DMS53 treated with DMSO at 0.1 percent for 48 hours (cell line): ENCODE measurements around the gene CALM3.

Experiments used
- DNase-seq: peaks from one replicate; lab custom pipeline; 2025; ENCODE audit not compliant: unreplicated experiment; lab: John Stamatoyannopoulos, UW

The CALM3 gene

DNA sequence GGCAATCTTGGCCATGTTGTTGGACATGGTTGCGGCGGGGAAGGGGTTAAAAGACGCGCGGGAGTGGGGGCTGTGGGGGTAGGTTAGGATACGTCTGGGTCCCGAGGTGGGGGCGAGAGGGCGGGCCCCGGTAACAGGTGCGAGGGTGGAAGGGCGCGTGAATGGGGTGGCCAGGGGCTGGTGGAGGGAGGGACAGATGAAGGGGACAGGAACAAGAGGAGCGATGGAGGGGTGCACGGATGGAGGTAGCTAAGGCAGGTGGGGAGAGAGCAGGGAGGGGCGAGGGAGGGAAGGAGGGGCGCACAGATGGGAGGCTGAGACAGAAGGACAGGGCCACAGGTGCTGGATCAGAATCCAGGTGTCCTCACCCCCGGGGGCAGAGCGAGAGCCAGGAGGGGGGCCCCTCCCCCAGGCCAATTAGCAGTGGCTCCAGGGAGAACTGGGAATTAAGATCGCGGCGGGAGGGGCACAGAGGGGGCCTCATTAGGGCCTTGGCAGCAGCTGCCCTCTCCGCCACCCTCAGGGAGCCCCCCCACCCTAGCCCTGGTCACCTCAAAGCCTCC, 33.6 kb downstream of the CALM3 start:
- no peak for DNase-seq

DNA sequence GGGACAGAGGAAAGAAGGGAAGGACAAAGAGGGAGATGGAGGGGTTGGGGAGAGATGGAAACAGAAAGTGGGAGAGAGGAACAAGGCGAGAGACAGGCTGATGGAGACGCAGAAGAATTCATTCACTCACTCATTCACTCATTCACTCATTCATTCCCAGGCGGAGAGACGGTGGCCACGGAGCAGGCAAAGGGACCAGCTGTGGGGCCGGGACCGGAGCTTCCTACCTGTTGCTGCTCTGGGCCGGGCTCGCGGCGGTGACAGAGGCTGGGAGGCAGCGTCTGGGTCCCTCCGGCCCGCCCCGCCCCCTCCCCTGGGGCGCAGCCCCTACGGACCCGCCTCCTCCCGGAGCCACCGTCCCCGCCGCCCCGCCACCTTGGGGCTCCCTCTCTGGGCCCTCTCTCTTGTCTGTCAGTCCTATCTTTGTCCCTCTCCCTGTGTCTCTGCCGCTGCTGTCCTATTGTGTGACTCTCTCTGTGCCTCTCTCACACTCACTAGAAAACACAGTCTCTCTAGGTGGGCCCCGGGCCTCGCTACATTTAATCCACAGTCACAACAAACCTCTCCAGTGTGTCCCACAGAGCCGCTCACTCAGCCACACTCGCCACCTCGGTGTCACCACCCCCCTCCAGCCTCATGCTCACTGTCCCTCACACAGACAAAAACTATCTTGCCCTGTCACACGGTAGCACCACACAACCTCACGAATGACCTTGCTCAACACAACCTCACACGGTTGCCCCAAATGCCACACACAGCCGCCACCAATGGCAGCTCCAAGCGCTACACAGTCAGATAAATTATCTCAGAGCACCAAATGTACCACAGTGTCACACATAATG, 35.0 kb downstream of the CALM3 start, which contains the start of gene GNG8:
GNG8 (minus strand) TSS at position 283 of the 842 bp plus-strand sequence. CDS start 1,520 bp downstream, outside the sequence.
- DNase-seq: no peak

DNA sequence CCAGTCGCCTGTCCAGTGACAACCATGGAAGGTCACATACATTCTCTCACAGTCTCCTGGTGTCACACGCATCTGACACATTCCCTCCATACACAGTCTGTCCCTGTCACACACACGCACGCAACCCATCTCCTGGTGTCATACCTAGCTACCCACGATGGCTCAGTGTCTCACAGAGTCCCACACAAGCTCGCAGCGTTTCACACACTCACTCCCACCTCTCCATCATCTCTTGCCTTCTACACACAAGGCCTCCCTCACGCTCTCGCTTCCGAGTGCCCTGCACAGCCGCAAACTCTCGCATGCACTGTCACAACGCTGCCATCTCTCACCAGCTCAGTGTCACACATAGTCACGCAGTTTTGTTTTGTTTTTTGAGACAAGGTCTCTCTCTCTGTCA, 36.1 kb downstream of the CALM3 start:
- DNase-seq: no peak

DNA sequence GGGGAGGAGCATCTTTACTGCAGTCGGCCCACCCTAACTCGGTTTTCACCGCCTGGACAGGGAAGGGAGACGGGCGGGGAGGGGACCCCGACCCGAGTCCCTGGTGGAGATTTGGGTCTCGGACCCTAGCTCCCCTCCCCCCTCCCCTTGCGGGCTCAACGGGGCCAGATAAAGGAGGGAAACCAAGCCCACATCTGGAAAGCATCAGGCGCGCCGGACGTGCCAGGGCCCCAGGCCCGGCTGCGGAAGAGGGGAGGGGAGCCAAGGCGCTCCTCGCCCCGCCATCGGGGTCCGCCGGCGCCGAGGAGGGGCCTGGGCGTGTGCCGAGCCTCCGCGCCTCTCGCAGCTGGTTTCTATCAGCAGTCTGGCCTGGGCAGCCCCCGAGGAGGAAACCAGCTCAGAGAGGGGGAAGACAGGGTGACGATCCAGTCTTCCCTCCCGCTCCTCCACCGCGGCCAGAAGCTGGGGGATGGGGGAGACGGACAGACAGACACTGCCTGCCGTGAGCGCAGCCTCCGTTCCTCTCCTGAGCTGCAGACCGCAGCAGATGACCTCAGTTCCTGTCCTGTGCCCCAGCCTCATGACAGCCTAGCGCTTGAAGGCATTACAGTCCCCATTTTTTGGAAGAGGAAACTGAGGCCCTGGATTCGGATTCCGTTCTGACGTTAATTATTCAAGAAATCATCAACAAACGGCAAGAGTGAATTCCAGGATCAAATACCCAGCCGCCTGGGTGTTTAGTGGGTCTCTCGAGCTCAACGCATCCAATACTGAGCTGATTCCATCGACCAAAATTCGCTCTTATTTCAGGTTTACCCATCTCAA, 38.4 kb downstream of the CALM3 start:
- DNase-seq: no peak

DNA sequence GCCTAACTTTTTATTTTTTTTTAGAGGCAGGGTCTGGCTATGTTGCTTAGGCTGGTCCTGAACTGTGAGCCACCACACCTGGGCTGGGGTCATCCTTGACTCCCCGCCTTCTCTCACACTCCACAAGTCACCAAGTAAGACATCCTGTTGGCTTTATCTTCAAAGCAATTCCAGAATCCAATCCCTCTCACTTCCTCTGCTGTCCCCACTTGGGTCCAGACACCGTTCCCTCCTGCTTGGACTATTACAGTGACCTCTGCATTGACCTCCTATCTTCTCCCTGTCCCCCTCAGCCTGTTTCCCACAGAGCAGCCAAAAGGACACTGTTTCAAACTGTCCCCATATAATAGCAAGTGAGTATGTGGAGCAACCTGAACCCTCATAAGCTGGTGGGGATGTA, 39.5 kb downstream of the CALM3 start:
- no peak for DNase-seq

DNA sequence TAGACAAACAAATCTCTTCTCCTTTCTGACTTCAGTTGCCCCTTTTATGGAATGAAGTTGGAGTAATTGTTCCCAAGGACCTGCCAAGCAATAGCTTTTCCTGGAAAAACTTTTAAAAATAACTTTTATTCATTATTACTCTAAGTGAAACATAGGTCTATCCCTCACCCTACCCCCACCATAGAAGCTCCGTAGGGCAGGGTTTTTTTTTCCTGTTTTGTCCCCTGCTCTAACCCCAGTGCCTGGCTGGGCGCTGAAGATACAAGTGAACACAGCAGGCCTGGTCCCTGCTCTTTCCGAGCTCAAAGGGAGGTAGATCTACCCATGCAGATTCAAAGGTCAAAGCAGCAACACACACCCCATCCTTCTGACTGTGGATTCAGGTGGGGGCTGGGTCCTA, 43.6 kb downstream of the CALM3 start:
- DNase-seq: no peak

DNA sequence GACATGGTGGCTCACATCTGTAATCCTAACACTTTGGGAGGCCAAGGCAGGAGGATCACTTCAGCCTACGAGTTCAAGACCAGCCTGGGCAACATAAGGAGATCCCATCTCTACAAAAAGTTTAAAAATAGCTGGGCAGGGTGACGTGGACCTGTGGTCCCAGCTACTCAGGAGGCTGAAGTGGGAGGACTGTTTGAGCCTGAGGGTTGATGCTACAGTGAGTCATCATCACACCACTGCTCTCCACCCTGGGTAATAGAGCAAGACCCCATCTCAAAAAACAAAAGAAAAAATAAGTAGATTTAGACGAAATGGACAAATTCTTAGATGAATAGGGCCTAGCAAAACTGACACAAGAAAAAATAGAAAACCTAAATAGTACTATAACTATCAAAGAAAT, 45.3 kb downstream of the CALM3 start:
- DNase-seq: no peak

DNA sequence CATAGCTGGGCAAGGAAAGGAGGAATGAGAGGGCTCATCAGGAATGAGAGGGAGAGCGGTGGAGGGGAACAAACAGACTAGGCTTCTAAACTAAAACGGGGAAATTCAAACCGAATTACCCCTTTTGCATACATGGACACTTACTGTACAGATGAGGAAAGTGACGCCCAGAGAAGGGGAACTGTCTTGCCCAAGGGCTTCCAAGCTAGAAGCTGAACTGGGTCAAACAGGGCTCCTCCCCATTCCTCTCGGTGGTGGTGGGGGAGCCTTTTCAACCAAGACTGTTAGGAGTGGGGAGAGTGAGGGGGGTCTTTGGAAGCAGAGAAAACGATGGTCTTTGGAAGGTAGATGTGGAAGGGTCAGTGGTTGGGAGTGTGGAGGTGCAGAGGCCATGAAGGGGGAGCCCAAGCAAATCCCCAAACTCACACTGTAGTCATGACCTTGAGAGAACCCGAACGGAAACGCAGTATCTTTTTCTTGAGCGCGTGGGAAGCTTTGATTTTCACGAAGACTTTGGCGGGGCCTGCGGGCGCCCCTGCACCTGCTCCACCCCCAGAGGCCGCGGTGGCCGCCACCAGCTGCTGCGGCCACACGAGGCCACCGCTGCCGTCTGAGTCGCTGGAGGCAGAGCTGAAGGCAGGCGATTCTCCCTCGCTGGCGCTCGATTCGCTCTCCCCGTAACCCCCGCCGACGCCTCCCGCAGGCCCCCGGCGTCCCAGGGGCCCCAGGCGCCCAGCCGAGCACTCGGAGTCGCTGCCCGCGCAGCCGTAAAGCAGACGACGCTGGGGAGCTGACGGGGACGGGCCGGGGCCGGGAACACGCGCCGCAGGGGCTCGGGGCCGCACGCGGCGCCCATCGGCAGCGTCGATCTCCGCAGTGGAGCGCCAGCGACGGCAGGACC, 47.2 kb downstream of the CALM3 start:
- no peak for DNase-seq

DNA sequence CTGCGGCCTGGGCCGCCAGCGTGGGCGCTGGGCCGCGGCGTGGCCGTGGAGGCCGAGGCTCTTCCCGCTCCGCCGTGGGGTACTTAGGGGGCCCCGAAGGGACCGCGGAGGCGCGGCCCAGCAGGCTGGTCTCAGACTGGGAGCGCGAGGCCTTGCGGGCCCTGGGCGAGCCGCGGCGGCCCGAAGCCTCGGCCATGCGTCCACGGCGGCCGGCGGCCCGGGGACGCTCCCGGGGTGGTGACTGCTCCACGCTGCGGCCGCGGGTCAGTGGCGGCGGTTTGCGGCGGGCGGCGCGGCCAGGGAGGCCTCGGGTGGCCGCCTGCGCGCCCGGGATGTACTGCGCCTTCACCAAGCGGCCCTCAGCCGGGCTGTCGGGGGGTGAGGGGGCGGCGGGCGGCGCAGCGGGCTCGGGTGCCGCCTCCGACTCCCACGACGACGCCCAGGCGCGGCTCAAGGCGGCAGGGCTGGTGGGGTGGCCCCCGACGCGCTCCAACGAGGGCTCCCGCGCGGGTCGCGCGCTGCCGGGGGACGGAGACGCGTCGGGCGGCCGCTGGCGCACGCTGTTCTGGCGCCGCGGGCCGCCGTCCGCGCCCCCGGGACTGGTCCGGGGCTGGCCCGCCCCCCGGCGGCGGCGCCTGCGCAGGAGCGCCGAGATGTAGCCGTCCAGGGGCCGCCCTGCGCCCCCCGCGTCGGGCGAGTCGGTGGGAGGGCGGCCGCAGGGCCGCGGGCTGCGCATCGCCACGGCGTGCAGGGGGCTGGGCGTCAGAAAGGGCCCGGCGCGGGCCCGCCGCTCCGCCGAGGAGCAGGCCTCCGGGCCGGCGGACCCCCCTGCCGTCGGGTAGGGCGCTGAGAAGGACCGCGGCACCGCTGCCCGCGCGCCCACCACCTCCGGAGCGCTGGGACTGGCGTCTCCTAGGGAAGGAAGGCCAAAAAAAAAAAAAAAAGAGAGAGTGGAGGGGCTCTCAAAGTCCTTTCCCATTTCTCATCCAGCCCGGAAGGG, 48.1 kb downstream of the CALM3 start:
- DNase-seq: no peak

DNA sequence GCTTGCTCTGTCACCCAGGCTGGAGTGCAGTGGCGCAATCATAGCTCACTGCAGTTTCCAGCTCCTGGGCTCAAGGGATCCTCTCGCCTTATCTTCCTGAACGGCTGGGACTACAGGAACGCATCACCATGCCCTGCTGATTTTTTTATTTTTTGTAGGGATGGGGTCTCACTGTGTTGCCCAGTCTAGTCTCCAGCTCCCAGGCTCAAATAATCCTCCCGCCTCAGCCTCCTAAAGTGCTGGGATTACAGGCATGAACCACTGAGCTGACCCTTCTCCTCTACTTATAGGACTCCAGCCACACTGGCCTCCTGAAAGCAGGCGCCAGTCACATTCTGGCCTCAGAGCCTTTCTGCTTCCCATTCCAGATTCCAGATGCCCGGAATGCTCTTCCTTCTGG, 49.3 kb downstream of the CALM3 start:
- no peak for DNase-seq

DNA sequence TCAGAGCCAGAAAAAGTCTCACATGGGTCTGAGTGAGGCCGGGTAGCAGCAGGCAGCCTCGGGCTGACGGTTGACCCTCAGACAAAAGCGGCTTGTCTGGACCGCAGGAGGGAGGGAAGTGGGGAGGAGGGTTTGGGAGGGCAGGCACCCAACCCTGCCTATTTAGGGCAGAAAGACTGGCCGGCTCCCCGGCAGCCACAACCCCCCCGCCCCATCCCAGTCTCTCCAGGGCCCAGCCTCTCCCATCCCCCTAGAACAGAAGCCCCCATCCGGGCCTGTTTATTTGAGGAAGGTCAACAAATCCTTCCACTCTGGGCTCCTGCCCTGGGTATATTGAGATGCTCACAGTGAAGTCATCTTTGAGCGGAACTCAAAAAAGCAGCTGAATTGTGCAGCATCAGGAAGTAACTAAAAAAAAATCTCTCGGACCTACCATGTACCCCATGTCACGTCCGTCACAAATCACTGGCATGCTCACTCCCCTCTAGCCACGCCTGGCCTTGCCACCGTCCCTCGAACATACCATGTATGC, 53.6 kb downstream of the CALM3 start:
- no peak for DNase-seq

DNA sequence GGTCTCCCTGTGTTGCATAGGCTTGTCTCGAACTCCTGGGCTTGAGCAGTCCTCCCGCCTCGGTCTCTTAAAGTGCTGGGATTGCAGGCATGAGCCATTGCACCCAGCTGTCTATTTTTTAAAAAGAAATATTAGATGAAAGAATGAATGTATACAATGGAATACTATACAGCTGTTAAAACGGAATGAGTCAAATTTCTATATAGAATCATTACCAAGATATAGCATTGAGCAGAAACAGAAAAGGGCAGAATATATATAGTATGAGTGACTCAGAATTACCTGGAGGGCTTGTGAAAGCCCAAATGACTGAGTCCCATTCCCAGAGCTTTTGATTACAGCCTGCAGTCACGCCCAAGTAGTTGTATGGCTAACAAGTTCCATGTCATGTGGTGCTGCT, 55.4 kb downstream of the CALM3 start:
- no peak for DNase-seq

DNA sequence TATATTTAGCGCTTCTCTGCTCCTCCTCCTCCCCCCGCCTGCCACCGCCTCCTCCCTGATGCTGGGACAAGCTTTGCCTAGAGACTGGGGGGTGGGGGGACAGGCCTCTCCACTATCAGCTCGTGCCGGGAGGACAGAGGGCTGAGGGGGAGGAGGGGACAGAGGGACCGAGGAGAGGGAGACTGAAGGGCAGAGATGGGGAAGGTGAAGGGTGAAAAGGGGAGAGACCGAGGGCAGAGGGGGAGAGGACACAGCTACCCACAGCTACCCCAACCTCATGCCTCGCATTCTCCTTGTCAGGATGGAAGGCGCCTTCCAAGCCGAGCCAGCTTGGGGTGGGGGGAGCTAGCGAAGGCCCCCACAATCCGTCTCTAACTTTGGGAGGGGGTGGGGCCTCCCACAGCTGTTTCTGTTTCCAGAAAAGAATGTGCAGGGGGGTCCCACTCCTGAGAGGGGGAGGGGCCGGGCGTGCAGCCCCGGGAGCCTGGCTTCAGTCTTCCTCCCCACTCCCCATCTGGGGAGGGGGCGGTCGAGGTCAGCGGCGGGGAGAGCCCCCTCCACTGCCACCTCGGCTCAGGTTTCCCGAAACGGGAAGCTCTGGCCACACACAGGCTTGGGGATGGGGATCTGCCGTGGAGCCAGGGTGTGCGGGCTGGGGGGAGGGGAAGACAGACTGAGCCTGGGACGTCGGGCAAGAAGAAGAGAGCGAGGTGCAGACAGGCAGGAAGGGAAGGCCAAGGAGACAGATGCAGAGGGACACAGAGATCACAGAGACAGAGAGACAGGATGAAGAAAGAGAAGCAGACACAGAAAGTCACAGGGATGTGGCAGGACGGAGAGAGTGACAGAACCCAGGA, 58.2 kb downstream of the CALM3 start:
- DNase-seq: no peak

DNA sequence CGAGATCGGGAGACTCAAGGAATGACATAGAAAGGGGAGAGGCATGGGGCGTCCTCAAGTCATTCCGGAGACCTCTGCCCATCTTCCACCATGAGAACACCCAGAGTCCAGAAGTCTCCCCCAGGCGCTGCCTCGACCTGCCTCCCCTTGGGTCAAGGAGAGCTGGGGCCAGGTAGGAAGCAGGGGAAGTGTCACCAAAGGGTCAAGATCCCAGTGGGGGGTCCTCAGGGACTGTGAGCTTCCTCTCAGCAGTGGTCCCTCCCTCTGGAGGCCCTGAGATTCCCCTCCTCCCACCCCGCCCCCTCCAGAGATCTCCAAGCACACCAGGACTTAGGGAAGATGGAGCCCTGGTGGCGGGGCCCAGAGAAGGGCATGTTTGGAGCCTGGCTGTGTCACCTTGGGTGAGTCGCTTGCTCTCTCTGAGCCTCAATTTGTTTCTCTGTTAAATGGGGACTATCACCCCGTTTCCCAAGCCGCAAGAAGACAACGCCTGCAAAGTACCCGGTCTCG, 58.9 kb downstream of the CALM3 start:
- no peak for DNase-seq
